ENCODE data around the gene TMIE.

TMIE gene

GRCh38 chr3:46701181-46701939 lies at the start of gene TMIE:
Gene TMIE, plus strand, starts transcription at chr3:46701392. Its CDS starts 96 bp downstream, at chr3:46701488.
- peaks cover 14 to 42% of the 10 kb centered on the region in 2 donors for H3K27me3 Mint-ChIP-seq
- no peak for DNase-seq
- H3K36me3 Mint-ChIP-seq, result no peaks in the 10 kb centered on the region
- H3K4me3 Mint-ChIP-seq, result peak within 1 kb of the TSS in 1 of 2 donors; percentile 54
- no peak within 1 kb of the TSS for H3K27ac Mint-ChIP-seq
- H3K9me3 Mint-ChIP-seq, result no peaks in the 10 kb centered on the region
- no peak for ATAC-seq (replicated peaks)
- peaks cover 0 to 1% of the 10 kb centered on the region in 2 donors for H3K4me1 Mint-ChIP-seq

GRCh38 chr3:46655271-46655670 lies 45.9 kb upstream of the TMIE start:
- DNase-seq (no peak), ATAC-seq (replicated peaks) (no peak)
- H3K36me3 Mint-ChIP-seq, result no peaks in the 10 kb centered on the region
- peaks cover 4 to 10% of the 10 kb centered on the region in 2 donors for H3K4me1 Mint-ChIP-seq
- peaks cover 7 to 9% of the 10 kb centered on the region in 2 donors for H3K9me3 Mint-ChIP-seq
- no peak overlapping the region for H3K4me3 Mint-ChIP-seq
- peaks cover 3 to 19% of the 10 kb centered on the region in 2 donors for H3K27me3 Mint-ChIP-seq
- no peak overlapping the region for H3K27ac Mint-ChIP-seq

- Mint-ChIP-seq H3K27me3 (peaks cover 7 to 12% of the 10 kb centered on the region in 2 donors), H3K4me1 (peaks cover 9 to 18% of the 10 kb centered on the region in 2 donors), H3K4me3 (no peak overlapping the region), H3K36me3 (no peaks in the 10 kb centered on the region), H3K27ac (no peak overlapping the region), H3K9me3 (peaks cover 6 to 7% of the 10 kb centered on the region in 2 donors)
- DNase-seq (no peak), ATAC-seq (replicated peaks) (no peak)
Observed at GRCh38 chr3:46656778-46657556, 44.2 kb upstream of the TMIE start.

DNA sequence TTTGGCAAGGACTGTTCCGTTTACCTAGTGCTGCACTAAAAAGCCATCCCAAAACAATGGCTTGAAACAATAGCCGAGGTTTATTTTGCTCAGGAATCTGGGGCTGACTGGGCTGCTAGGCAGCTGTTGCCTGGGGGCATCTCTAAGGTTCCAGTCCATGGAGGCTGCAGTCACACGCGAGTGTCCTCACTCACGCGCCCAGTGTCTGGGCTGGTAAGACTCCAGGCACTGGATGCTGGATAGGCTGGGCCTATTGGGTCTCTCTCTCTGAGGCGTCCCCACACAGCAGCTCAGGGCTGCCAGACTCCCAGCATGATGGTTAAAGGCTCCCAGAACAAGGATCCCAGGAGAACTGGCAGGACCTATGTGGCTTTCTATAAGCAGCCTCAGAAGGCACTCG lies 41.9 kb upstream of the TMIE start:
- Mint-ChIP-seq H3K9me3 (peaks cover 0 to 4% of the 10 kb centered on the region in 2 donors), H3K27me3 (peaks cover 14% of the 10 kb centered on the region in 2 donors), H3K4me1 (peaks cover 9 to 18% of the 10 kb centered on the region in 2 donors), H3K36me3 (no peaks in the 10 kb centered on the region), H3K4me3 (no peak overlapping the region), H3K27ac (no peak overlapping the region)
- ATAC-seq (replicated peaks) (no peak), DNase-seq (no peak)

DNA sequence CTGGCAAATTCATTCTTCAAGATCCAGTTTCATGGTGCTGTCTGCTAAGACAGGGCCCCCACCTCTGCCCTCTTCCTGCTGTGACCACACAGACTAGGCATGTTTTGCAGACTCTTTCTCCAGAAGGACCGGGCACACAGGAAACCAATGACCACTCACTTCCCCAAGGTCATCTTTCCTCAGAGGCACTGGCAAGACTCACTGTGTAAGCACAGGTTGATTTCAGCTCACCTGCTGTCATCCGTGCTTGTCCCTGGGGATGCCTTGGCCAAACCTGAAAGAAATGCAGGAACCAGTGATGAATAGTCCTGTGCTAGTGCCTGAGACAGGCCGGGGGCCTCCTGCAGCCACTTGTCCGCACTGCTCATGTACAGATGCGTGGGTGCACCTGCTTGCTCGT lies 41.2 kb upstream of the TMIE start:
- Mint-ChIP-seq H3K9me3 (peaks cover 0 to 2% of the 10 kb centered on the region in 2 donors), H3K27ac (no peak overlapping the region), H3K36me3 (no peaks in the 10 kb centered on the region), H3K27me3 (peaks cover 14% of the 10 kb centered on the region in 2 donors), H3K4me3 (no peak overlapping the region), H3K4me1 (peaks cover 9 to 18% of the 10 kb centered on the region in 2 donors)
- no peak for DNase-seq
- ATAC-seq (replicated peaks), result no peak

- H3K4me3 Mint-ChIP-seq, result no peak overlapping the region
- H3K4me1 Mint-ChIP-seq, result peaks cover 7 to 10% of the 10 kb centered on the region in 2 donors
- no peak for DNase-seq
- peak in 1 of 2 donors; percentile 34 for ATAC-seq (replicated peaks)
- H3K27ac Mint-ChIP-seq, result no peak overlapping the region
- no peaks in the 10 kb centered on the region for H3K9me3 Mint-ChIP-seq
- peaks cover 14% of the 10 kb centered on the region in 2 donors for H3K27me3 Mint-ChIP-seq
- no peaks in the 10 kb centered on the region for H3K36me3 Mint-ChIP-seq
Observed at GRCh38 chr3:46660543-46661523, 40.4 kb upstream of the TMIE start.

- DNase-seq (no peak), ATAC-seq (replicated peaks) (no peak)
- Mint-ChIP-seq H3K27ac (no peak overlapping the region), H3K27me3 (peaks cover 9 to 14% of the 10 kb centered on the region in 2 donors), H3K4me1 (peaks cover 7% of the 10 kb centered on the region in 2 donors), H3K36me3 (no peaks in the 10 kb centered on the region), H3K9me3 (no peaks in the 10 kb centered on the region), H3K4me3 (no peak overlapping the region)
Observed at GRCh38 chr3:46661776-46662766, 39.1 kb upstream of the TMIE start.

GRCh38 chr3:46662771-46663551 lies 38.2 kb upstream of the TMIE start:
- H3K9me3 Mint-ChIP-seq, result no peaks in the 10 kb centered on the region
- H3K4me1 Mint-ChIP-seq, result peaks cover 5 to 7% of the 10 kb centered on the region in 2 donors
- H3K27ac Mint-ChIP-seq, result no peak overlapping the region
- DNase-seq (no peak), ATAC-seq (replicated peaks) (no peak)
- no peak overlapping the region for H3K4me3 Mint-ChIP-seq
- H3K27me3 Mint-ChIP-seq, result peaks cover 9 to 11% of the 10 kb centered on the region in 2 donors
- no peaks in the 10 kb centered on the region for H3K36me3 Mint-ChIP-seq

DNA sequence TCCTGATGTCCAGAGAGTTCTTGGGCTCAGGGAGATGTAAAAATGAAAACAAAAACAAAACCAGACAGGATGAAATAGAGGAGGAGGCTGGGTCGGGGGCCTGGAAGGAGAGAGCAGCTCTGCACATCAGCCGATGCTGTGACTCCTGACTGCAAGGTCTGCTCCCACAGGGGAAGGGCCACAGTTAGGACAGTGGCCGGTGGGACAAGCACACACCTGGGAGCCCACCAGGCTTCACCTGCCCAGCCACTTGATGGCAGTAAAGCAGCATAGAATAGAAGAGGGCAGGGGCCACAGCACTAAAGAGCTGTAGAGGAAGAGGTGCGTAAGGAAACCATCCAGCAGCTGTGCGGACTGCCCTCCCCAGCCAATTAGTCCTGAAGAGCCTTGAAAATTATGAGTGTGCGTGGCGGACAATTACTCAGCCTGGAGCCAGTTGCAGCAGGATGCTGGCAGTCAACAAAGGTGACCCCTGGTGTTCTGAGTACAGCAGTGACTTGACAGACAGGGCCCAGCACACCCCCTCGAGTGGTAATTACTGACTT lies 37.5 kb upstream of the TMIE start:
- DNase-seq (no peak), ATAC-seq (replicated peaks) (no peak)
- Mint-ChIP-seq H3K36me3 (no peaks in the 10 kb centered on the region), H3K9me3 (no peaks in the 10 kb centered on the region), H3K4me1 (peaks cover 5 to 7% of the 10 kb centered on the region in 2 donors), H3K4me3 (no peak overlapping the region), H3K27ac (no peak overlapping the region), H3K27me3 (peaks cover 9 to 11% of the 10 kb centered on the region in 2 donors)

- ATAC-seq (replicated peaks) (no peak), DNase-seq (no peak)
- Mint-ChIP-seq H3K36me3 (no peaks in the 10 kb centered on the region), H3K4me1 (peaks cover 5 to 7% of the 10 kb centered on the region in 2 donors), H3K27me3 (peaks cover 9 to 11% of the 10 kb centered on the region in 2 donors), H3K4me3 (no peak overlapping the region), H3K27ac (no peak overlapping the region), H3K9me3 (no peaks in the 10 kb centered on the region)
Observed at GRCh38 chr3:46664188-46664970, 36.8 kb upstream of the TMIE start.

- Mint-ChIP-seq H3K4me1 (peaks cover 5 to 7% of the 10 kb centered on the region in 2 donors), H3K9me3 (no peaks in the 10 kb centered on the region), H3K36me3 (no peaks in the 10 kb centered on the region), H3K27ac (no peak overlapping the region), H3K4me3 (no peak overlapping the region), H3K27me3 (peaks cover 9 to 11% of the 10 kb centered on the region in 2 donors)
- ATAC-seq (replicated peaks) (no peak), DNase-seq (no peak)
Observed at GRCh38 chr3:46664971-46665762, 36.0 kb upstream of the TMIE start.

All from stimulated activated naive B cell treated with anti-CD40 and anti-IgM and Interleukin-4, amounts not matched to agents 10 μg/mL and 1 μg/mL and 100 μg/mL, for 72 hours (primary cell).